Cardiac ventricle fibroblast (primary cell): ENCODE results near the gene CSNK1E. TPM values are rescaled to one million over a fixed set of nuclear protein-coding genes. Genes with fewer than 3 reads are reported as not detected.

ENCODE experiments used
- total RNA-seq: library from RNA; depleted of rRNA; stranded (reverse); fragments of >200 nt; gene quantifications from 2 replicates; pipeline ENCODE4 v1.2.3, GENCODE V29; 2015

CSNK1E gene
- total RNA-seq: 38.1 and 47.5 TPM in 2 replicates

DNA sequence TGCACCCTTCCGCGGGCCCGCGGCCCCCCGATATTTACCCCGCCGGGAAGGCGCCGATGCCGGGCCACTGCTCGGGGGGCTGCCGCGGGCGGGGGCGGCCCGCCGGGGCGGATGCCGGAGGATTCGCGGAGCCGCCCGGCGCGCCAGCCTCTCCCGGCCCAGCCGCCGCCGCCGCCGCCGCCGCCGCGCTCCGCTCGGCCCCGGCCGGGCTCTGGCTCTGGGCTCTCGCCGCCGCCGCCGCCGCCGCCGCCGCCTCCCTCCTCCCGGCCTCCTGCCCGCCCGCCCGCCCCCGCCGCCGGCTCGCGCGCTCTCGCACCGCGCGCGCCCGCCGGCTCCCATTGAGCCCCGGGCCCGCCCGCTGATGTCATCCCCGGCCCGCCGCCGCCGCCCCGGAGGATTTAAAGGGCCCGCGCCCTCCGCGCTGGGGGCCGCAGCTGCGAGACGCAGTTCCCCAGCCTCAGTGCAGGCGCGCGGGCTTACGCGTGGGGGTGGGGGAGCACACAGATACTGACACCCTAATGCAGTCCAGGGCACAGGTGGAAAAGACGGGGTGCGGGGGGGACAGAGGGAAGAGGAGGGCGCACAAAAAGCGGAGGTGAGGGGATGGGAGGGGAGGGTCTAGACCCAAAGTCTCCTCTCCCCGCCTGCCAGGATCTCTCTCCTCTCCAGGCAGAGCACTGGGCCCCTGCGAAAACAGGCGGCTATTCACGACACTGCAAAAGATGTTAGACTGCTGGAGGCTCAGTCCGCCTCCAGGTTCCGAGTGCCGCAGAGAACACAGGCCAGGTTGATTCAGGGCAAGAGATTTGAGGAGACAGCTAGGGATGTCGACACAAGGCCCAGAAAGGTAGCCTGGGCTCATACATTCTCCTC, at the start of gene CSNK1E:
Gene CSNK1E, minus strand, starts transcription at position 312 of the 873 bp plus-strand sequence. CDS start 3,276 bp downstream, outside the sequence.

DNA sequence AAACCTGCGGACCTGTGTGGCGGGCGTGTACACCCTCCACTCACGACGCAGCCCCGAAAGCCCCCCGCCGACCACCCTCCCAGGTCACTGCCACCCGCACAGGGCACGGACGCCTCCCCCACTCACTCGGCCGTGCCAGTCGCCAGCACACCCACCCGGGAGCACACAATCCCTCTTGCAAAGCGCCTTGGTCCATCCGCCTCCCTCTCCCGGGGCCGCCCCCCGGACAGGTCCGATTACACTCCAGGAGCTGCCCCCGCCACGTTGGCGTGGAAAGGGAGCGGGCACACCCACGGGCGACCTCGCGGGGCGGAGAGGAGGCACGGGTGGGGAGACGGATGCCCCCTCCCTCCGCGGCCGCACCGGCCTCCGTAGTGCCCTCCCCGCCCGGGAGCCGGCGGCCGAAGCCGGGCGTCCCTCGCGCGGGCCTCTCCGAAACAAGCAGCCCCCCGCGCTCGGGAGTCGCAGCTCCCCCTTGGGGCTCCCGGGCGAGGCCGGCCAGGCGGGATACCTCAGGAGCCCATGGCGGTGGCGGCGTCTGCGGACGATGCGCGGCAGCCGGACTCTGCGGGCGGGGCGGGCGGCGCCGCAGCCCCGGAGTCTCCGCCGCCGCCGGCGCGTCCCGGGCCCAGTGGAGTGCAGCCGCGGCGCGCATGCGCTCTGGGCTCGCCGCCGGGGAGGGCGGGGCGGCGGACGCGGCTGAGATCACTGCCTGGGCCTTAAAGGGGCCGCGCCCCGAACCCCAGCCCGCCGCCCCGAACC, 44.7 kb downstream of the CSNK1E start, which contains the start of gene TMEM184B:
Gene TMEM184B, minus strand, starts transcription at position 638 of the 762 bp plus-strand sequence. CDS start 25,049 bp downstream, outside the sequence.

Other genes with a start within 250 kb of the CSNK1E start
- 0.34 and 0.62 TPM in 2 replicates for gene SLC16A8, start 233.2 kb downstream of the CSNK1E start, total RNA-seq
- 3.1 and 3.4 TPM in 2 replicates for gene BAIAP2L2, start 206.7 kb downstream of the CSNK1E start, total RNA-seq
- gene PLA2G6, start 135.6 kb downstream of the CSNK1E start, total RNA-seq: 12.3 and 18.7 TPM in 2 replicates
- 10.5 and 14.5 TPM in 2 replicates for gene MAFF, start 115.4 kb downstream of the CSNK1E start, total RNA-seq
- gene TMEM184B, start 44.4 kb downstream of the CSNK1E start, total RNA-seq: 41.1 and 57.6 TPM in 2 replicates
- gene KCNJ4, start 137.8 kb upstream of the CSNK1E start, total RNA-seq: not detected in 2 replicates
- gene KDELR3, start 150.7 kb upstream of the CSNK1E start, total RNA-seq: 92.5 and 107 TPM in 2 replicates
- 200 and 208 TPM in 2 replicates for gene DDX17, start 188.9 kb upstream of the CSNK1E start, total RNA-seq